T-helper 2 cell treated with Interferon-gamma antibody and Interleukin-4, amounts not matched to agents 5 μg/mL and 100 μg/mL, for 36 hours (primary cell): ENCODE results near the gene LPXN.
"Not testable (repeated sequence)": the region's sequence is repeated elsewhere in the genome, so short reads cannot be mapped to it uniquely, and the experiment has no call there.

Experiments
- DNase-seq: peaks from one replicate; pipeline ENCODE4 v3.0.0; 2021; ENCODE audit warnings: low spot score
- H3K27ac Mint-ChIP-seq: one replicate; pipeline ENCODE4 v1.8.0; 2021; ENCODE audit warnings: mild to moderate bottlenecking, mixed read lengths
- H3K27me3 Mint-ChIP-seq: one replicate; pipeline ENCODE4 v1.8.0; 2021; ENCODE audit warnings: low read depth, mixed read lengths
- H3K36me3 Mint-ChIP-seq: one replicate; pipeline ENCODE4 v1.8.0; 2021; ENCODE audit warnings: low read depth, mixed read lengths
- H3K4me1 Mint-ChIP-seq: one replicate; pipeline ENCODE4 v1.8.0; 2021; ENCODE audit warnings: low read depth, mixed read lengths
- H3K4me3 Mint-ChIP-seq: one replicate; pipeline ENCODE4 v1.8.0; 2022; ENCODE audit warnings: mild to moderate bottlenecking, moderate library complexity, mixed read lengths
- H3K9me3 Mint-ChIP-seq: one replicate; pipeline ENCODE4 v1.8.0; 2021; ENCODE audit warnings: mixed read lengths

Gene LPXN

DNA sequence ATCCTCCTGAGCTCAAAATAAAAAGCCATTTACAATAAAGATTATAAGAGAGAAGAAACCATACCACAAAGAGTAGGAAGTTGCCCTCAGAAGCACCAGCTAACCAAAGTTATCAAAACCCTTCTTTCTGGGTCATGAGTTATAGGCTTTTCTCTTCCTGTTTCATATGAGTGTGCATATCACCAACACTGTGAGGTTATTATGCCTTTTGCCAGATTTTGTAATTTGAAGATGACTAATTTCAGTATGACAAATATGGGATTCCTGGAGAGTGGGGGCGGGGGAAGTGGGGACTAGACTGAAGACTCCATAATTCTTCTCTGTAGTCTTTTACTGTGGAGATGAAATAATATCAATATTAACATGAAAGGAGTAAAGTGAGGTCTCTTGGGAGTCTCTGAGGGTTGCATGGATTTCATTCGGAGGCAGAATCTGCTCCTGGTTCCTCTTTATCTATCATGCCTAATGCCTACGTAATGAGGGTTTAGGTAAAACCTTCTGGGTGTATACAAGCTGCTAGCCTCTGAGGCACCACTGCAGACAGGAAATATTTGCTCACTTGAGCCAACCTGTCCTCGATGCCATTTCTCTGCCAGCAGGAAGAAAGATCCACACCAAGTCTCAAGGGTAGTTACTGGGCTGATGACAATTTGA, 2.1 kb downstream of the LPXN start:
- H3K9me3 Mint-ChIP-seq, result no peaks in the 10 kb centered on the region
- peaks cover 40% of the 10 kb centered on the region for H3K4me1 Mint-ChIP-seq
- H3K36me3 Mint-ChIP-seq, result peaks cover 43% of the 10 kb centered on the region
- DNase-seq, result peak; percentile 68
- H3K4me3 Mint-ChIP-seq, result peak overlapping the region; percentile 90
- no peaks in the 10 kb centered on the region for H3K27me3 Mint-ChIP-seq
- peak overlapping the region; percentile 100 for H3K27ac Mint-ChIP-seq

DNA sequence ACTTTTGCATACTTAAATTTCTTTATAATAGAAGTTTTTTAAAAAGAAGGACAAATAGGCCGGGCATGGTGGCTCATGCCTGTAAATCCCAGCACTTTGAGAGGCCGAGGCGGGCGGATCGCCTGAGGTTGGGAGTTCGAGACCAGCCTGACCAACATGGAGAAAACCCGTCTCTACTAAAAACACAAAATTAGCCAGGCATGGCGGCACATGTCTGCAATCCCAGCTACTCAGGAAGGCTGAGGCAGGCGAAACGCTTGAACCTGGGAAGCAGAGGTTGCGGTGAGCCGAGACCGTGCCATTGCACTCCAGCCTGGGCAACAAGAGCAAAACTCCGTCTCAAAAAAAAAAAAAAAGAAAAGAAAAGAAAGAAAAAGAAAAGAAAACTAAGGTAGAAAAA, 2.8 kb downstream of the LPXN start:
- H3K27me3 Mint-ChIP-seq, H3K9me3 Mint-ChIP-seq, DNase-seq: not testable (repeated sequence)
- H3K4me3 Mint-ChIP-seq, result peak overlapping the region; percentile 90
- H3K27ac Mint-ChIP-seq, result peak overlapping the region; percentile 100
- peaks cover 44% of the 10 kb centered on the region for H3K4me1 Mint-ChIP-seq
- H3K36me3 Mint-ChIP-seq, result peaks cover 48% of the 10 kb centered on the region

DNA sequence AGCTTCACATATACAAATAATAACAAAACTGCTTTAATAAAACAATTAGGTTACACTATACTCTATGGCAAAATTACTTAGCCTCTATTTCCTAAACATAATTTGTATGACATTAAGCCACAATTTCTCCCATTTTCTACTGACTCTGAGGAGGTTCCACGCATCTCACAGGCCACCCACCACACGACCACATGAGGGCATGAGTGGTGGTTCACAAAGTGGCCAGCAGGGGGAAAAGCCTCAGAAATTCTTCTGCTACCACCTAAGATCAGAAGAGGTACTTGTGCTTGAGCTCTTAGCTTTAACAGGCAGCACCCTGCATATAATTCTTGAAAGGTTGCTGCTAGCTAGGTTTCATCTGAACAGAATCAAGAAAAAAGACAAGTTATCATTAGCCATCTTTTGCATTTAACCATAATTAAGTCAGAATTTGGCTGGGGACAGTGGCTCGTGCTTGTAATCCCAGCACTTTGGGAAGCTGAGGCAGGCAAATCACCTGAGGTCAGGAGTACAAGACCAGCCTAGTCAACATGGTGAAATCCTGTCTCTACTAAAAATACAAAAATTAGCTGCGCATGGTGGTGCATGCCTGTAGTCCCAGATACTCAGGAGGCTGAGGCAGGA, 7.7 kb downstream of the LPXN start:
- H3K9me3 Mint-ChIP-seq, result no peaks in the 10 kb centered on the region
- peaks cover 42% of the 10 kb centered on the region for H3K4me1 Mint-ChIP-seq
- peaks cover 56% of the 10 kb centered on the region for H3K36me3 Mint-ChIP-seq
- H3K27ac Mint-ChIP-seq, result peak overlapping the region; percentile 53
- H3K4me3 Mint-ChIP-seq, result peak overlapping the region; percentile 66
- H3K27me3 Mint-ChIP-seq, result no peaks in the 10 kb centered on the region
- peak; percentile 52 for DNase-seq

DNA sequence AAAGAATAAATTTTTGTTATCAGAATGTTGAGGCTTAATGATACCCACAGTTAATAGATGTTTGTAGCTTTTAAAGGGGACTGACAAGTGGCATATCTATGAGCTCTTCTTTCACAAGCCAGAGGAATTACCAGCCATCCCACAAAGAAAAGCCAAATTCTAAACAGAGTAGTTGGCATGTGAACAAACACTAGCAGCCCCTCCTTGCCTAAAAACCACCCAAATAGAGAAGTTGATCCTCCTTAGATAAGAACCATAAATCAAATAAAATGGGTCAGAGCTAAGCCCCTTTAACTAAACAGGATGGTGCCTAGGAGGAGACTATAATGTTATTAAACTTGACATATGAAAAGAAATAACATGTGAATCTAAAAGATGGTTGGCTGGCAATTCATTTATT, 11.4 kb downstream of the LPXN start:
- H3K27ac Mint-ChIP-seq, result peak overlapping the region; percentile 5
- peaks cover 47% of the 10 kb centered on the region for H3K36me3 Mint-ChIP-seq
- H3K4me1 Mint-ChIP-seq, result peaks cover 50% of the 10 kb centered on the region
- H3K9me3 Mint-ChIP-seq, result no peaks in the 10 kb centered on the region
- no peaks in the 10 kb centered on the region for H3K27me3 Mint-ChIP-seq
- no peak for DNase-seq
- no peak overlapping the region for H3K4me3 Mint-ChIP-seq

DNA sequence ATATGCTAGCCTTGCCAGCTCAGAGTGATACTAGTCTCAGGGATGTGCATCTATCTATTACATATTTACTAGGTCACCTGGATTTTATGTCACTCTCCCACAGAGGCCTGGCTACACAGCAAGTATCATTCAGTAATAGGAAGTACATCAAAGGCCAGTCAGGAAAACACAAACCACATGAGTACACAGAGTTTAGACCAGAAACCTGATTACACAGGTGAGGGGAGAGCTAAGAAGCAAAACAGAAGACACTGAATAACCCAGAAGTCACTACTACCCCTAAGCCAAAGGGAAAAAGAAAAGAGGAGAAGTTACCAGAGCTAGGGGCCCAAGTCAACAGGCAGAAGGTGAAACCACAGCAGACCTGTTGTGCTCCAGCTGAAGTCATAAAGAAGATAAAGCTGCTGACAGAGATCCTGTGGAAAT, 13.3 kb downstream of the LPXN start:
- H3K27ac Mint-ChIP-seq, result peak overlapping the region; percentile 70
- peaks cover 43% of the 10 kb centered on the region for H3K4me1 Mint-ChIP-seq
- DNase-seq, result no peak
- H3K4me3 Mint-ChIP-seq, result peak overlapping the region; percentile 25
- no peaks in the 10 kb centered on the region for H3K27me3 Mint-ChIP-seq
- H3K36me3 Mint-ChIP-seq, result peaks cover 38% of the 10 kb centered on the region
- H3K9me3 Mint-ChIP-seq, result no peaks in the 10 kb centered on the region

DNA sequence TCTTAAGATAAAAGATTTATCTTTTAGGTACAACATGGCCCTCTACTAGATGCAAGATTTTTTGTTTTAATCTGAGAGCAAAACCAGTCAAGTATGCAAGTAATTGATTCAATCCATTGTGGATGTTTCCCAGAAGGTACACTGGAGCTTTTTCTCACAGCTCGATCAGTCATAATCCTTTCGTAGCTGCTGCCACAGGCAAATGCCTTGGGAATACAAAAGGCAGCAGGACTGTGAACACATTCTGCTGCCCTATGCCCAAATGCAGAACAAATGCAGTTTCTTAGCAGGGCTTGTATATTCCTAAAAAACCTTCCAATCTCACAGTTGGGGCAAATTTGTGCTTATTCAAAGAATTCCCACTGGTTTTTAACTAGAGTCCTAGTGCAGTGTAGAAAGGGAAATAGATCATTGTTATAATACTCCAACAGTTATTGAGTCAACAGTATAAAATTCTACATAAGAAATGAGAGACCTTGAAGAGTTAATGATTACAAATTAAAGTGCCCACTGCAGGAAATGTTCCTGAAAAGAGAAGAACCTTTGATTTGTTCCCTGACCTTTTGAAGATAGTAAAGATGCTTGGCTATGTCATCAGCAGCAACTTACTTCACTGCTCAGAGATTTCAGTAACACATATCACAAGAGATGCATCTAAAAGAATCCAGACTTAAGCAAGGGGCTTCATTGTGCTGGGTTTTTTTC, 14.1 kb downstream of the LPXN start:
- Mint-ChIP-seq H3K27ac (no peak overlapping the region), H3K4me1 (peaks cover 47% of the 10 kb centered on the region), H3K36me3 (peaks cover 43% of the 10 kb centered on the region), H3K27me3 (no peaks in the 10 kb centered on the region), H3K4me3 (no peak overlapping the region), H3K9me3 (no peaks in the 10 kb centered on the region)
- DNase-seq, result no peak

DNA sequence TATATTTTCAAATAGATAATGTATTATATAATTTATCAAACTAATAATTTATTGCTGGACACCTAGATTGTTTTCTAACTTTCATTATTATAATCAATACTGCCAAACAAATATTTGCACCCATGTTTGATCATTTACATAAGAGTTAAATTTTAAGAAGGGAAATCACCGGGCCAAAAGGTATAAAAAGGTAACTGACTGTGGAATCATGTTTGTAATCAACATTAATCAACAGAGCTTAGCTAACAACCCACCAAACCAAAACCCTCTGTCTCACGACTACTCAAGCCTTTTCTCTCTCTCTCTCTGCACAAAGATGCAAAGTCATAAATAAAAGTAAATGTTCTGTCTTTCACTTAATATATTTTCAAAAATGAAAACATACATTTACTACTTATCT, 14.8 kb downstream of the LPXN start:
- H3K4me1 Mint-ChIP-seq, result peaks cover 47% of the 10 kb centered on the region
- no peak overlapping the region for H3K4me3 Mint-ChIP-seq
- DNase-seq, result no peak
- H3K27ac Mint-ChIP-seq, result no peak overlapping the region
- H3K27me3 Mint-ChIP-seq, result no peaks in the 10 kb centered on the region
- H3K36me3 Mint-ChIP-seq, result peaks cover 41% of the 10 kb centered on the region
- H3K9me3 Mint-ChIP-seq, result no peaks in the 10 kb centered on the region

DNA sequence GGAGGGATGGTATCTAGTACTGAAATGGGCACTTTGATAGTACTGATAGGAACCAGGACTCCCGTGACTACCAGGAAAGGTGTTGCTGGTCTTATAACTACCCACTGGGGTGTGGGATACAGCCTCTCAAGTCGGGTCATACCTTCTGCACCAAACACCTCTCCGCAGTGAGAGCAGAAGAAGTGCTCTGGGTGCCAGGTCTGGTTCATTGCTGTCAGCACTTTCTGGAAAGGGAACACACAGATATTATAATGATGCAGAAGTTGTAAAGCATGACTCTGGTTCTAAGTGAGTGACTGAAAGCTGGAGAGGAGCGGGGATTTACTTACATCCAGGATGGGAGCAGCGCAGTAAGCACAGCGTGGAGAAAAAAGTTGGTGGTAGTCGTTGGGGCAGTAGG, 26.0 kb downstream of the LPXN start:
- Mint-ChIP-seq H3K27ac (no peak overlapping the region), H3K4me1 (peaks cover 6% of the 10 kb centered on the region), H3K4me3 (no peak overlapping the region), H3K27me3 (no peaks in the 10 kb centered on the region), H3K36me3 (peaks cover 83% of the 10 kb centered on the region), H3K9me3 (no peaks in the 10 kb centered on the region)
- DNase-seq, result no peak

DNA sequence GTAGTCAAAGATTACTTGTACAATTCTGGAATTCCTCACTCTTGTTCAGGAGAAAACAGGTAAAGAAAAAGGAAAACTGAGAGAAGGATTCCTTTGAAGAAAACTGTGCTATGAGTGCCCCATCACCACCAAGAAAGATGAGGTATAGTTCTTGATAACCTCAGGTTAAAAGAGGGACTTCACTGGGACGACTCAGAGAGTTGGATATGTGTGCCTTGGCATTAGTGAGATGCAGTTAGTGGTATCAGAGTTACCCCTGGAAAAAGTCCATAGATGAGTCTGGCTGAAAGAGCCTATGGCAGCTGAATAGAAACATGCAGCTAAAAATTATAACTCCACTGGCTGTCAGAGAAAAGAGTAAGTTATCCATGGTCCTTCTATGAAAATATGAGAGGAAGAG, 28.8 kb downstream of the LPXN start:
- Mint-ChIP-seq H3K4me1 (peaks cover 4% of the 10 kb centered on the region), H3K27ac (no peak overlapping the region), H3K27me3 (no peaks in the 10 kb centered on the region), H3K36me3 (peaks cover 74% of the 10 kb centered on the region), H3K4me3 (no peak overlapping the region), H3K9me3 (no peaks in the 10 kb centered on the region)
- DNase-seq, result no peak

DNA sequence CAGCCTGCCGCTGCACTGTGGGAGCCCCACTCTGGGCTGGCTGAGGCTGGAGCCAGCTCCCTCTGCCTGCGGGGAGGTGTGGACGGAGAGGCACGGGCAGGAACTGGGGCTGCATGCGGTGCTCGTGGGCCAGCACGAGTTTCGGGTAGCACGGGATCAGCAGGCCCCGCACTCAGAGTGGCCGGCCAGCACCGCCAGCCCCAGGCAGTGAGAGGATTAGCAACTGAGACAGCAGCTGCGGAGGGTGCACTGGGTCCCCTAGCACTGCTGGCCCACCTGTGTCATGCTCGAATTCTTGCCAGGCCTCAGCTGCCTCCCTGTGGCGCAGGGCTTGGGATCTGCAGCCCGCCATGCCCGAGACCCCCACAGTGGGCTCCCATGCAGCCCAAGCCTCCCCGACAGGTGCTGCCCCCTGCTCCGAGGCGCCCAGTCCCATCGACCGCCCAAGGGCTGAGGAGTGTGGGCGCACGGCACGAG, 43.8 kb downstream of the LPXN start:
- no peaks in the 10 kb centered on the region for H3K27me3 Mint-ChIP-seq
- H3K27ac Mint-ChIP-seq, result no peak overlapping the region
- H3K4me3 Mint-ChIP-seq, result no peak overlapping the region
- no peaks in the 10 kb centered on the region for H3K9me3 Mint-ChIP-seq
- H3K36me3 Mint-ChIP-seq, result peaks cover 87% of the 10 kb centered on the region
- no peak for DNase-seq
- peaks cover 31% of the 10 kb centered on the region for H3K4me1 Mint-ChIP-seq

DNA sequence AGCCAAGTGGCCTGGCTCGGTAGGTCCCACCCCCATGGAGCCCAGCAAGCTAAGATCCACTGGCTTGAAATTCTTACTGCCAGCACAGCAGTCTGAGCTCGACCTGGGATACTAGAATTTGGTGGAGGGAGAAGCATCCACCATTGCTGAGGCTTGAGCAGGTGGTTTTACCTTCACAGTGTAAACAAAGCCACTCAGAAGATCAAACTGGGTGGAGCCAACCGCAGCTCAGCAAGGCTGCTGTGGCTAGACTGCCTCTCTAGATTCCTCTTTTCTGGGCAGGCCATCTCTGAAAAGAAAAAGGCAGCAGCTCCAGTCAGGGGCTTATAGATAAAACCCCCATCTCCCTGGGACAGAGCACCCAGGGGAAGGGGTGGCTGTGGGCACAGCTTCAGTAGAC, 45.4 kb downstream of the LPXN start:
- peak overlapping the region; percentile 7 for H3K4me3 Mint-ChIP-seq
- DNase-seq, result no peak
- H3K4me1 Mint-ChIP-seq, result peaks cover 35% of the 10 kb centered on the region
- H3K36me3 Mint-ChIP-seq, result peaks cover 77% of the 10 kb centered on the region
- H3K9me3 Mint-ChIP-seq, result no peaks in the 10 kb centered on the region
- no peaks in the 10 kb centered on the region for H3K27me3 Mint-ChIP-seq
- H3K27ac Mint-ChIP-seq, result no peak overlapping the region

DNA sequence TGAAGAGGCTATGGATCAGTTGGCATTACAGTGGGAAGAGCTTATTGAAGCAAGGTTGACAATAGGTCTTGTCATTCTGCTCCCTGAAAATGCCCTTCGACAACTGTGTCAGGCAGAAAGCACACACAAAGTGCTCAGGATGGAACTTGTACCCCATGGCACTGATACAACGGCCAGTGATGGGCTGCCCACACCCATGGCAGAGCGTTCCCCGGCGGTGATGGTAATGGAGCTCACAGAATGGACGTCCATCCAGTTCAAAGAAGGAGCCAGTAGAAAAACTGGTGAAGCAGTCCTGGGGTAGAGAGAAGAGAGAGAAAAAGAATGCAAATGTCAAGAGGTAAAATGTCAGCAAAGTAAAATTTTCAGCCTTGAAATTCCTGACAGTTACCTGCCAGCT, 48.2 kb downstream of the LPXN start:
- no peak overlapping the region for H3K27ac Mint-ChIP-seq
- peaks cover 46% of the 10 kb centered on the region for H3K4me1 Mint-ChIP-seq
- H3K27me3 Mint-ChIP-seq, result no peaks in the 10 kb centered on the region
- H3K4me3 Mint-ChIP-seq, result no peak overlapping the region
- peaks cover 57% of the 10 kb centered on the region for H3K36me3 Mint-ChIP-seq
- DNase-seq, result no peak
- no peaks in the 10 kb centered on the region for H3K9me3 Mint-ChIP-seq

DNA sequence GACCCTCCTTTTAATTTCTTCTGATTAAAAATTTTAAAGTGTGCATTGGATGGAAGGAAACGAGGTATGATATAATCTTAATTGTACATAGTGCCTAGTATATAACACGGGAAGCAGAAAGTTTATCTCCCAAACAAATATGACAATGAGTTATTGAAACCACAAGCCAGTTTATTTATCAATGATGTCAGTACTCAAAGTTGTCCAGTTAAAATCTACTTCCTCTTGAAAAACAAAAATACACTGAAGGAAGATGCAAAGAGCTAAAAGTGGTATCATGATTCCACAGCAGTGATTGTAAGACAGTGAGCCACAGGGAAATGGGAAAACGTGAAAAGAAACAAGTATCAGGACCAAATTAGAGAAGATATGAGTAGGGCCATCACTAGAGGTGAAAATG, 48.9 kb downstream of the LPXN start:
- peaks cover 53% of the 10 kb centered on the region for H3K4me1 Mint-ChIP-seq
- H3K36me3 Mint-ChIP-seq, result peaks cover 57% of the 10 kb centered on the region
- no peaks in the 10 kb centered on the region for H3K9me3 Mint-ChIP-seq
- no peak overlapping the region for H3K4me3 Mint-ChIP-seq
- no peaks in the 10 kb centered on the region for H3K27me3 Mint-ChIP-seq
- no peak for DNase-seq
- peak overlapping the region; percentile 7 for H3K27ac Mint-ChIP-seq

DNA sequence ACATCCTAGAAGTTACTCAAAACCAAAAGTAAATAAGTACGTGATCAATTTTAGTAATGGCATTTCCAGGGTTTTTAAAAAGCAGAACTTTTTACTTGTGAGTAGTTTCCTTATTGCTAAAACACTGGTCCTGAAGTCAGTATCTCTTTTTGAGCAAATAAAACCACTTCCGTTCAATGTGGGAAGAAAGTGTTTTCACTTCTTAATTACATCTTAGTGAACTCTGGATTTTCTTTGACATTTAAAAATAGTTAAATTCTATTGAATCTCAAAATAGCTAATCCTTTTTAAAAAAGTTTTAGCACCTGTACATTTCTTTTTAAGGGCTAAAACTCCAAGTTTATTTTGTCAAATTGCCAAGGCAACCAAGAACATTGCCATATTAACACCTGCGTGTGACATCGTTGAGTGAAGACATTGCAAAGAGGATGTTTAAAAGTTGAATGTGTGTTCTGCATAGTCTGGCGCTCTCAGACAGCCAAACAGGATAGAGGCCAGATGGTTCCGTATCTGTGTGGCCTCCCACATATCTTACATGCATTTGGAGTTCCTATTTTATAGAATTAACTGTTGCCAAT, 50.5 kb downstream of the LPXN start:
- DNase-seq, result peak; percentile 17
- Mint-ChIP-seq H3K36me3 (peaks cover 45% of the 10 kb centered on the region), H3K4me1 (peaks cover 46% of the 10 kb centered on the region), H3K27ac (peak overlapping the region; percentile 81), H3K27me3 (no peaks in the 10 kb centered on the region), H3K4me3 (peak overlapping the region; percentile 80), H3K9me3 (no peaks in the 10 kb centered on the region)
